ENCODE data around the gene CHST1.

CHST1 gene

GRCh38 chr11:45658292-45658991, 7.0 kb downstream of the CHST1 start:
- Histone ChIP-seq H2AFZ (ENCODE audit: low read length) (no peak overlapping the region), H3K9me3 (ENCODE audit: low read length) (no peaks in the 10 kb centered on the region), H3K27me3 (ENCODE audit: insufficient read depth, low read length) (peaks cover 3% of the 10 kb centered on the region; the same call in 1 of the 2 replicates), H3F3A (ENCODE audit: insufficient read depth, low read length) (no peaks in the 10 kb centered on the region), H3K9me2 (ENCODE audit: low read depth, low read length) (no peaks in the 10 kb centered on the region), H3K9ac (ENCODE audit: low read length) (no peak overlapping the region), H4K20me1 (ENCODE audit: insufficient read depth, low read length) (no peaks in the 10 kb centered on the region), H3K4me3 (ENCODE audit: low read depth, low read length, poor library complexity, severe bottlenecking) (no peak overlapping the region), H3K27ac (ENCODE audit: low read depth, low read length, poor library complexity, severe bottlenecking) (no peak overlapping the region), H3K79me2 (ENCODE audit: insufficient read depth, low read length) (no peaks in the 10 kb centered on the region), H3K4me1 (ENCODE audit: insufficient read depth, low read length, severe bottlenecking) (no peaks in the 10 kb centered on the region), H3K4me2 (ENCODE audit: low read length) (no peak overlapping the region), H3K36me3 (ENCODE audit: insufficient read depth, low read length) (no peaks in the 10 kb centered on the region)
- TF ChIP-seq CTCF (IDR thresholded peaks at IDR 0.05; ENCODE audit: low read length) (no peak), EZH2 (IDR thresholded peaks at IDR 0.05; ENCODE audit: borderline replicate concordance, low read length) (no peak)

- H3K79me2 ChIP-seq (ENCODE audit: insufficient read depth, low read length) = no peaks in the 10 kb centered on the region
- no peak overlapping the region for H2AFZ ChIP-seq (ENCODE audit: low read length)
- H3K36me3 ChIP-seq (ENCODE audit: insufficient read depth, low read length) = no peaks in the 10 kb centered on the region
- H3K9me2 ChIP-seq (ENCODE audit: low read depth, low read length) = no peaks in the 10 kb centered on the region
- no peak overlapping the region for H3K27ac ChIP-seq (ENCODE audit: low read depth, low read length, poor library complexity, severe bottlenecking)
- no peaks in the 10 kb centered on the region for H3F3A ChIP-seq (ENCODE audit: insufficient read depth, low read length)
- no peaks in the 10 kb centered on the region for H3K9me3 ChIP-seq (ENCODE audit: low read length)
- H3K9ac ChIP-seq (ENCODE audit: low read length) = no peak overlapping the region
- no peaks in the 10 kb centered on the region for H4K20me1 ChIP-seq (ENCODE audit: insufficient read depth, low read length)
- H3K4me3 ChIP-seq (ENCODE audit: low read depth, low read length, poor library complexity, severe bottlenecking) = no peak overlapping the region
- no peak overlapping the region for H3K4me2 ChIP-seq (ENCODE audit: low read length)
- no peaks in the 10 kb centered on the region for H3K4me1 ChIP-seq (ENCODE audit: insufficient read depth, low read length, severe bottlenecking)
- TF ChIP-seq CTCF (IDR thresholded peaks at IDR 0.05; ENCODE audit: low read length) = no peak
- no peak for TF ChIP-seq EZH2 (IDR thresholded peaks at IDR 0.05; ENCODE audit: borderline replicate concordance, low read length)
- peaks cover 3% of the 10 kb centered on the region; the same call in 1 of the 2 replicates for H3K27me3 ChIP-seq (ENCODE audit: insufficient read depth, low read length)
These were observed 7.7 kb downstream of the CHST1 start for GRCh38 chr11:45657496-45658260.

GRCh38 chr11:45655831-45656230, 9.6 kb downstream of the CHST1 start:
- H3K27me3 ChIP-seq (ENCODE audit: insufficient read depth, low read length) = no peaks in the 10 kb centered on the region
- H3K9ac ChIP-seq (ENCODE audit: low read length) = no peak overlapping the region
- no peaks in the 10 kb centered on the region for H4K20me1 ChIP-seq (ENCODE audit: insufficient read depth, low read length)
- H3K27ac ChIP-seq (ENCODE audit: low read depth, low read length, poor library complexity, severe bottlenecking) = no peak overlapping the region
- no peaks in the 10 kb centered on the region for H3F3A ChIP-seq (ENCODE audit: insufficient read depth, low read length)
- H3K4me3 ChIP-seq (ENCODE audit: low read depth, low read length, poor library complexity, severe bottlenecking) = no peak overlapping the region
- no peaks in the 10 kb centered on the region for H3K4me1 ChIP-seq (ENCODE audit: insufficient read depth, low read length, severe bottlenecking)
- H3K4me2 ChIP-seq (ENCODE audit: low read length) = no peak overlapping the region
- H3K9me3 ChIP-seq (ENCODE audit: low read length) = no peaks in the 10 kb centered on the region
- H3K9me2 ChIP-seq (ENCODE audit: low read depth, low read length) = no peaks in the 10 kb centered on the region
- H3K36me3 ChIP-seq (ENCODE audit: insufficient read depth, low read length) = no peaks in the 10 kb centered on the region
- TF ChIP-seq CTCF (IDR thresholded peaks at IDR 0.05; ENCODE audit: low read length) (no peak), EZH2 (IDR thresholded peaks at IDR 0.05; ENCODE audit: borderline replicate concordance, low read length) (no peak)
- H2AFZ ChIP-seq (ENCODE audit: low read length) = no peak overlapping the region
- no peaks in the 10 kb centered on the region for H3K79me2 ChIP-seq (ENCODE audit: insufficient read depth, low read length)

Measured in OCI-LY1 (cell line).